ENCODE data around the gene DUSP22.

The DUSP22 gene

GRCh38 chr6:303263-303662 is 11.0 kb downstream of the DUSP22 start:
- Histone ChIP-seq H2AFZ (ENCODE audit: low read depth, low read length) (no peak overlapping the region), H3K27ac (ENCODE audit: low read length) (no peak overlapping the region), H3K4me3 (ENCODE audit: low read length) (no peak overlapping the region), H3K27me3 (ENCODE audit: low read depth, low read length) (no peaks in the 10 kb centered on the region), H3K79me2 (ENCODE audit: low read length) (peaks cover 90% of the 10 kb centered on the region), H4K20me1 (ENCODE audit: insufficient read depth, low read length) (peaks cover 94% of the 10 kb centered on the region), H3K4me2 (ENCODE audit: low read length) (no peak overlapping the region), H3K9me3 (ENCODE audit: insufficient read depth, low read length) (no peaks in the 10 kb centered on the region), H3K36me3 (replicated peaks; ENCODE audit: low read depth, low read length) (peaks cover 64% of the 10 kb centered on the region), H3K9ac (ENCODE audit: low read length) (no peak overlapping the region), H3K4me1 (ENCODE audit: low read length) (peaks cover 44% of the 10 kb centered on the region)
- no peak for TF ChIP-seq CTCF (IDR thresholded peaks at IDR 0.05; ENCODE audit: low read depth, low read length)
- no peak for TF ChIP-seq EZH2phosphoT487 (IDR thresholded peaks at IDR 0.05; ENCODE audit: low read depth)

GRCh38 chr6:303948-304558 is 11.8 kb downstream of the DUSP22 start:
- H3K9ac ChIP-seq (ENCODE audit: low read length), result no peak overlapping the region
- H3K9me3 ChIP-seq (ENCODE audit: insufficient read depth, low read length), result no peaks in the 10 kb centered on the region
- no peak overlapping the region for H3K4me3 ChIP-seq (ENCODE audit: low read length)
- H3K79me2 ChIP-seq (ENCODE audit: low read length), result peaks cover 90% of the 10 kb centered on the region
- H3K27ac ChIP-seq (ENCODE audit: low read length), result no peak overlapping the region
- H3K36me3 ChIP-seq (replicated peaks; ENCODE audit: low read depth, low read length), result peaks cover 70% of the 10 kb centered on the region
- no peaks in the 10 kb centered on the region for H3K27me3 ChIP-seq (ENCODE audit: low read depth, low read length)
- H4K20me1 ChIP-seq (ENCODE audit: insufficient read depth, low read length), result peaks cover 95% of the 10 kb centered on the region
- TF ChIP-seq EZH2phosphoT487 (IDR thresholded peaks at IDR 0.05; ENCODE audit: low read depth), result no peak
- peak; percentile 45 for TF ChIP-seq CTCF (IDR thresholded peaks at IDR 0.05; ENCODE audit: low read depth, low read length)
- H3K4me2 ChIP-seq (ENCODE audit: low read length), result no peak overlapping the region
- H2AFZ ChIP-seq (ENCODE audit: low read depth, low read length), result no peak overlapping the region
- peaks cover 36% of the 10 kb centered on the region for H3K4me1 ChIP-seq (ENCODE audit: low read length)

- peaks cover 90% of the 10 kb centered on the region for H3K79me2 ChIP-seq (ENCODE audit: low read length)
- peak overlapping the region; percentile 41; the same call in 1 of the 2 replicates for H3K27ac ChIP-seq (ENCODE audit: low read length)
- peak overlapping the region; percentile 27; the same call in 1 of the 2 replicates for H3K4me3 ChIP-seq (ENCODE audit: low read length)
- peaks cover 31% of the 10 kb centered on the region for H3K4me1 ChIP-seq (ENCODE audit: low read length)
- peaks cover 69% of the 10 kb centered on the region for H3K36me3 ChIP-seq (replicated peaks; ENCODE audit: low read depth, low read length)
- TF ChIP-seq EZH2phosphoT487 (IDR thresholded peaks at IDR 0.05; ENCODE audit: low read depth), result no peak
- TF ChIP-seq CTCF (IDR thresholded peaks at IDR 0.05; ENCODE audit: low read depth, low read length), result no peak
- peak overlapping the region; percentile 69 for H3K4me2 ChIP-seq (ENCODE audit: low read length)
- no peak overlapping the region for H2AFZ ChIP-seq (ENCODE audit: low read depth, low read length)
- no peaks in the 10 kb centered on the region for H3K27me3 ChIP-seq (ENCODE audit: low read depth, low read length)
- H3K9ac ChIP-seq (ENCODE audit: low read length), result no peak overlapping the region
- no peaks in the 10 kb centered on the region for H3K9me3 ChIP-seq (ENCODE audit: insufficient read depth, low read length)
- peaks cover 93% of the 10 kb centered on the region for H4K20me1 ChIP-seq (ENCODE audit: insufficient read depth, low read length)
These were observed 12.6 kb downstream of the DUSP22 start for GRCh38 chr6:304833-305370.

GRCh38 chr6:305371-306206 is 13.3 kb downstream of the DUSP22 start:
- Histone ChIP-seq H3K9me3 (ENCODE audit: insufficient read depth, low read length) (no peaks in the 10 kb centered on the region), H4K20me1 (ENCODE audit: insufficient read depth, low read length) (peaks cover 93% of the 10 kb centered on the region), H3K27ac (ENCODE audit: low read length) (peak overlapping the region; percentile 41), H3K36me3 (replicated peaks; ENCODE audit: low read depth, low read length) (peaks cover 63% of the 10 kb centered on the region), H3K27me3 (ENCODE audit: low read depth, low read length) (no peaks in the 10 kb centered on the region), H3K4me1 (ENCODE audit: low read length) (peaks cover 37% of the 10 kb centered on the region), H3K4me3 (ENCODE audit: low read length) (peak overlapping the region; percentile 27), H3K9ac (ENCODE audit: low read length) (peak overlapping the region; percentile 29), H3K4me2 (ENCODE audit: low read length) (peak overlapping the region; percentile 69), H3K79me2 (ENCODE audit: low read length) (peaks cover 88% of the 10 kb centered on the region), H2AFZ (ENCODE audit: low read depth, low read length) (no peak overlapping the region)
- no peak for TF ChIP-seq CTCF (IDR thresholded peaks at IDR 0.05; ENCODE audit: low read depth, low read length)
- 0 out of 2 replicates have a peak, but pooled peaks have one; percentile 19 for TF ChIP-seq EZH2phosphoT487 (IDR thresholded peaks at IDR 0.05; ENCODE audit: low read depth)
